GM13977 (cell line): ENCODE measurements around the gene CREB5.

Experiments used
- DNase-seq: peaks from one replicate; pipeline ENCODE4 v3.0.0; 2012; ENCODE audit warnings: low spot score
- in situ Hi-C: fragments of 300-500 bp; cut with MboI; formaldehyde crosslinking; loops from one replicate; pipeline ENCODE4 v1.12.0; 2022; ENCODE audit warnings: low sequenced_read_pairs, low pct_unique_long_range_greater_than_20kb, mixed read lengths, inconsistent platforms; ENCODE audit not compliant: unreplicated experiment
- TF ChIP-seq, protein P1 (sequence below): IDR thresholded peaks from 2 replicates; pipeline ENCODE4 v1.5.1; 2012; ENCODE audit warnings: mild to moderate bottlenecking, control low read depth; ENCODE audit not compliant: insufficient read depth; ENCODE audit errors: extremely low read depth, missing control alignments

Gene CREB5

DNA sequence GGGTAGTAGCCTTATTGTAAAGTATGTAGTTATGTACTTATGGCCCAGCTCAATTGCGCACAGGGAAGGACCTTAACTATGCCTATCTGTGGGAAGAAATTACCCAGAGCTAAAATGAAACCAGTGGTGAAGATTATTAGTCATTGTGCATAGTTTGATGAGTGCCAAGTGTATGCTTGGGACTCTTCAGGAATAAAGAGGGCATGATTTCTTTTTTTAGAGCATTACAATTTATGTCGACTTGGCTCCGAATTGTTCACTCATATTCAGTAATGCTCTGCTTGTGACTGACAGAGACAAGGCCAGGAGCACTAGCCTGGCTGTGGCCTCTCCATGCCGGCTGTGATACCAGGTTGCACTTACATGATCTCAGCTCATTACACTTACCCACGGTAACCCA is 276.3 kb downstream of the CREB5 start:
- no peak for DNase-seq
- in situ Hi-C loops = no loop called here
- TF ChIP-seq, protein P1, sequence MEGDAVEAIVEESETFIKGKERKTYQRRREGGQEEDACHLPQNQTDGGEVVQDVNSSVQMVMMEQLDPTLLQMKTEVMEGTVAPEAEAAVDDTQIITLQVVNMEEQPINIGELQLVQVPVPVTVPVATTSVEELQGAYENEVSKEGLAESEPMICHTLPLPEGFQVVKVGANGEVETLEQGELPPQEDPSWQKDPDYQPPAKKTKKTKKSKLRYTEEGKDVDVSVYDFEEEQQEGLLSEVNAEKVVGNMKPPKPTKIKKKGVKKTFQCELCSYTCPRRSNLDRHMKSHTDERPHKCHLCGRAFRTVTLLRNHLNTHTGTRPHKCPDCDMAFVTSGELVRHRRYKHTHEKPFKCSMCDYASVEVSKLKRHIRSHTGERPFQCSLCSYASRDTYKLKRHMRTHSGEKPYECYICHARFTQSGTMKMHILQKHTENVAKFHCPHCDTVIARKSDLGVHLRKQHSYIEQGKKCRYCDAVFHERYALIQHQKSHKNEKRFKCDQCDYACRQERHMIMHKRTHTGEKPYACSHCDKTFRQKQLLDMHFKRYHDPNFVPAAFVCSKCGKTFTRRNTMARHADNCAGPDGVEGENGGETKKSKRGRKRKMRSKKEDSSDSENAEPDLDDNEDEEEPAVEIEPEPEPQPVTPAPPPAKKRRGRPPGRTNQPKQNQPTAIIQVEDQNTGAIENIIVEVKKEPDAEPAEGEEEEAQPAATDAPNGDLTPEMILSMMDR = no peak

DNA sequence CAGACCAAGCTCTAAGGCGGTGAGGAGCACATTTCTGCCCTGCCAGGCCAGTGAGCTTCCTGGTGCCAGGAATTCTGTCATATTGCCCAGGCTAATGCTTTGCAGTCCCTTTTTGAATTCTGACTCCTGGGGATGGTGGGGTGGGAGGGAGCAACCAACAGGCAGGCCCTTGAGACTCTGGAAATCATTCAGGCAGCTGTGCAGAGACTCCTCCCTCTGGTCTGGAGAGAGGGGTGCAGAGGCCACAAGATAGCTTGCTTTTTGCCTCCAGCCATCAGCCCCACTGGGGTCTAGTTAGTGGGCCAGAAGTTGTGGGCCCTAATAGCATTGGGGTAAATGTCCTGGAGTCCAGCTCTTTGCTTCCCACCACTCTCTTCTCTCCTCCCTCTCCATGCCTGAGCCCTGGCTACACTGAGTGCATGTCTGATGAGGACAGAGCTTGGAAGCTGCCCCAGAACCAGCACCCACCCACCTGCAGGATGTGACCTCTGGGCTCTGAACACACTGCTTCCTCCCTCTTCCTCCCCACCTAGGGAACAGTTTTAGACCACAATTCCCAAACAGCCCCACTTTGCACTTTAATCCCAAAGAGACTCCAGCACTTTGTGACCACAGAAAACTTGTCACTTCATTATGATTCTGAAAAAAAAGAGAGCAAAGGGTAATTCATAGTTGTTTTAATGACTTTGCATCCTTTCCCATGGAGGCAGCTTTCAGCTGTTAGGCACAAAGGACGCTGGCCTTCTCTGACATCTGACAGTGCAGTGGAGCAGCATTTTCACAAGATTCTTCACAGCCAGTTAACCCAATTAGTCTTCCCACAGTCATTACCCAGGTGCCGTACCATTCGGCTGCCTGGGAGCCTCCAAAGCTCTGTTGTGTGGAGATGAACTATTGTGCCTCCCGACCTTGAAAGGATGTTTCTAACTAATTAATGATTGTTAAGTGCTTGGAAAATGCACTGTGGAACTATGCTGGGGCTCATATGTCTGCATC is 283.3 kb downstream of the CREB5 start:
- TF ChIP-seq, protein P1 = no peak
- DNase-seq = no peak
- in situ Hi-C loops = no loop called here

DNA sequence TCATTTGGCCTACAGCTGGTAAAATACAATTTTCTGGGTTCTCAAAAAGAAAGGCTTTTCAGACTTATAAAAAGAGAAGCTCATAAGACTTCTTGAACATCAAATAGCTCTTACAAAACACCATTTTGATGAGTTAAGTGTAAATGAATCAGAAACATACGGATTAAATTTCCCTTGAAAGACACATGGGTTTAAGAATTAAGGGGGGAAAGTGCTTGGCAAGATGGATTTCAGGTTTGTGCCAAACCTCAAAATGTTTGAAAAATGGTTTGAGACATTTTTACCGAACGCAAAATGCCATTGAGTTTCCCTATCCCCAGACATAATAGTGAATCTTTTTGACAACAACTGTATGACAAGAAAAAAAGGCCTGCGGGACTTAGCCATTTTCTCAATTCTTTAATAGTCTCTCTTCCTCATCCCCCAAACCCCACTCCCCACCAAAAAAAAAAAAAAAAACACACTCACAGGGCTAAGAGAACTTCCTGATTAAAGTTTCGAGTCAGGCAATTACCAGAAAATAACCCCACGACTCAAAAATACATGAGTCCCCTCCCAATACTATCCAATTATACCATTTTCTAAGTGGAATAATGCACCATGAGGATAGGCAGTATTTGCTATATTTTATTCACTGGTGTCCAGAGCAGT is 285.7 kb downstream of the CREB5 start:
- in situ Hi-C loops = no loop called here
- TF ChIP-seq, protein P1 = no peak
- DNase-seq = no peak

DNA sequence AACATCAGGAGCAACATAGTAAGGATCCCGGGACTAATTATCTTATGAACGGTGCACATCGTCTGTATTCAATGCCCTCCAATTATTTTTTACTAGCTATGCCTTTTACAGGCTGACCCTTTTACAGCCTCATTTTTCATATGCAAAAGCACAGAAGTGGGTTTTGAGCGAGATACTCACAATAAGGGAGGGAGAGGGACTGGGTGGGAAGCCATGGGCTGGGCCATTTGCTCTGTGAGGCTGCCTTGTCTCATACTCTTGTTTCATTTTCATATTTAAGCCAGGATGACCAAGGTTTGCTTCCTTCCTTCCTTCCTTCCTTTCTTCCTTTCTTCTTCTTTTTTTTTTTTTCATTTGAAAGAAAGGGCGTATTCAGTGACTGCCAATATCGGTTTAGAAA is 286.5 kb downstream of the CREB5 start:
- TF ChIP-seq, protein P1 = no peak
- in situ Hi-C loops = no loop called here
- DNase-seq = no peak

DNA sequence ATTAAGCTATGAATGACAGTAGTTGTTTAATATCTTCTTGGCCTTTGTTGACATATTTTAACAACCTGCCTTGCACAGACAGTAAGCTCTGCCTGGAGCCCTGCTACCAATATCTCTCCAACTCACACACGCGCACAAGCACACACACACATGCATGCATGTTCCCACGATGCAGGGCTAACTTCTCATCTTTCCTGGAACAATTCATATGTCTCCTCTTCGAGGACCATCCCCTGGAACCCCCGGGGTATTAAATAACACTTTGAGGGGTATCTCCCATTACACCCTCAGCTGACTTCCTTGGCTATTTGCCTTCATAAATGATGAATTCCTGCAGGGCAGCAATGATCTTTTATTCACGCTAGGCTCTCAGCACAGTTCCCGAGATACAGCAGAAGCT is 287.8 kb downstream of the CREB5 start:
- TF ChIP-seq, protein P1 = no peak
- no peak for DNase-seq
- in situ Hi-C loops = no loop called here

DNA sequence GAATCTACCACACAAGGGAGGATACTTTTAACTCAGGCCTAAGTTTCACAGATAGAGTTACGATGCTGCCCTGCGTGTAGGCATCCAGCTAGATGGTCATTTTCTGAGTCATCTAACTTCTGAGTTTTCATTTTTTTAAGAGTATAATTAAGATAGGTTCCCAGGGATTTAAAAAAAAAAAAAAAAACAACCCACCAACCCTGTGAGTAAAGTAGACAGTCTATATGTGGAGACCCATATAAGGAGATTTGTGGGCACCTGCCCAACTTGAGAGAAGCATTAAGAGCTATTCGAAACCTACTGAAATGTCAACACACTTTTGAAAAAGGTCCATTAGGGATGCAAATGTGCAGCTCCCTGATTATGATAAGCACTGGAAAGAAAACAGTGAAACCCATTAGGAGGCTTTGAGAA is 288.5 kb downstream of the CREB5 start:
- DNase-seq = no peak
- TF ChIP-seq, protein P1 = no peak
- in situ Hi-C loops = no loop called here
